HuH-7 (cell line): ENCODE results near the gene ENDOV.

Source experiments
- DNase-seq: peaks from one replicate; pipeline ENCODE4 v3.0.0; 2011; ENCODE audit warnings: low spot score

ENDOV gene

GRCh38 chr17:80485846-80486245, 70.9 kb downstream of the ENDOV start:
- DNase-seq: no peak

GRCh38 chr17:80486692-80487091, 71.7 kb downstream of the ENDOV start:
- no peak for DNase-seq

- no peak for DNase-seq
These were observed 72.5 kb downstream of the ENDOV start for GRCh38 chr17:80487511-80487910.
